Lung (tissue), 12 donors: ENCODE data around the gene PCDHGA1. TPM values are rescaled to one million over a fixed set of nuclear protein-coding genes. Genes with fewer than 3 reads are reported as not detected.

Source experiments
- ATAC-seq: fragments of 200-7000 bp; cut with Tn5 transposase; one replicate; pipeline ENCODE4 v1.9.1; 2020; ENCODE audit warnings: moderate number of reproducible peaks; ENCODE audit not compliant: insufficient read depth, low FRiP score
- DNase-seq, 3 donors: peaks; one replicate each; pipeline ENCODE4 v3.0.0-alpha.2; 2013 to 2017
- H3K27ac ChIP-seq, 2 donors: one replicate each; pipeline ENCODE4 v1.5.1; 2013; ENCODE audit warnings: mild to moderate bottlenecking in 2 of 2, moderate library complexity in 2 of 2, control low read depth in 1 of 2, inconsistent platforms in 1 of 2, low read depth in 1 of 2, low read length in 1 of 2
- H3K27me3 ChIP-seq, 3 donors: one replicate each; pipeline ENCODE4 v1.5.1; 2013; ENCODE audit warnings: low read length in 2 of 3; ENCODE audit not compliant: control insufficient read depth in 3 of 3, insufficient read depth in 3 of 3
- H3K36me3 ChIP-seq, 4 donors: one replicate each; pipeline ENCODE4 v1.5.1; 2013; ENCODE audit warnings: low read length in 4 of 4, mild to moderate bottlenecking in 1 of 4, moderate library complexity in 1 of 4; ENCODE audit not compliant: control insufficient read depth in 4 of 4, insufficient read depth in 4 of 4
- H3K4me1 ChIP-seq, 5 donors: one replicate each; pipeline ENCODE4 v1.5.1; 2013; ENCODE audit warnings: low read length in 5 of 5, mild to moderate bottlenecking in 2 of 5, moderate library complexity in 1 of 5; ENCODE audit not compliant: control insufficient read depth in 5 of 5, insufficient read depth in 5 of 5
- H3K4me3 ChIP-seq: one replicate; pipeline ENCODE4 v1.5.1; 2013; ENCODE audit warnings: mild to moderate bottlenecking, control low read depth, moderate library complexity
- H3K9ac ChIP-seq, 2 donors: one replicate each; pipeline ENCODE4 v1.5.1; 2013; ENCODE audit warnings: low read length in 2 of 2, control low read depth in 1 of 2; ENCODE audit not compliant: insufficient read depth in 1 of 2
- H3K9me3 ChIP-seq, 4 donors: one replicate each; pipeline ENCODE4 v1.5.1; 2013; ENCODE audit warnings: low read length in 3 of 4, mild to moderate bottlenecking in 1 of 4, moderate library complexity in 1 of 4; ENCODE audit not compliant: control insufficient read depth in 4 of 4, insufficient read depth in 3 of 4
- WGBS, 2 donors: extraction: QIAGEN DNeasy Blood & Tissue Kit; methylation state at CpG; one replicate each; pipeline ENCODE4 v1.1.7; 2013; 5-methylcytosine and 5-hydroxymethylcytosine counted together
- polyA plus RNA-seq, 2 donors: library from polyadenylated mRNA; stranded (reverse); fragments of 200-250 nt; gene quantifications; one replicate each; pipeline ENCODE4 v1.2.1, GENCODE V29; 2013
- total RNA-seq, 2 donors: library from RNA; depleted of rRNA in 1 of 2; stranded (reverse); fragments of >200 nt in 1 of 2; gene quantifications; one replicate each; pipeline ENCODE4 v1.2.1, GENCODE V29; 2014 to 2021
- TF ChIP-seq, protein P1 (sequence below): IDR thresholded peaks from 2 replicates; pipeline ENCODE4 v1.5.1; 2012; ENCODE audit warnings: mild to moderate bottlenecking; ENCODE audit errors: control extremely low read depth, extremely low read depth
- donor health status: control.
- donor health status: control.
- donor health status: Bipolar disorder and iron deficiency.
- donor health status: healthy.
- donor health status: DM: yes; HTN: yes; CAD: no.

PCDHGA1 gene
- total and polyA plus RNA-seq, 4 donors = 0.15 to 0.71 (median 0.36) TPM

DNA sequence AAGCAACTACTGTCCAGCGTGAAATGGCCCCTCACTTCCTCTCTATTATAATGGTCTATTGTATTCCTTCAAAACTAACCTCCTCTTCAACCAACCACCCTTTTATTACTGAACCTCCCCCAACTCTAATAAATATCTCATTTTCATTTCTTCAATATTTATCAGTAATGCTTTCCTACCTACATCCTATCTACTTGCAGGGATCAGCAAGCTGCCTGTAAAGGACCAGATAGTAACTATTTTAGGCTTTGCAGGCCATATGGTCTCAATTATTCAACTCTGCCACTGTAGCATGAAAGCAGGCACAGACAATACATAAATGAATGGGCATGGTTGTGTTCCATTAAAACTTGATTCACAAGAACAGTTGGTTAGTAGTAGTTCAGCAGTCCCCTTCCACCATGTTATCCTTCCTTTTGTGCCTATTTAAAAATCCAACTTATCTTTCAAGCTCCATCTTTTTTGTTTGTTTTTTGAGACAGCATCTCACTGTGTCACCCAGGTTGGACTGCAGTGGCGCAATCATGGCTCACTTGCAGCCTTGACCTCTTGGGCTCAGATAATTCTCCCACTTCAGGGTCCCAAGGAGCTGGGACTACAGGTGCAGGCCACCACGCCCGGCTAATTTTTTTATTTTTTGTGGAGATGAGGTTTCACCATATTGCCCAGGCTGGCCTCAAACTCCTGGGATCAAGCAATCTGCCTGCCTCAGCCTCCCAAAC, 204.3 kb downstream of the PCDHGA1 start:
- Histone ChIP-seq H3K4me1 (peaks cover 0 to 17% (median 9%) of the 10 kb centered on the region in 5 donors), H3K27me3 (no peaks in the 10 kb centered on the region), H3K9ac (no peak overlapping the region), H3K4me3 (no peak overlapping the region), H3K27ac (no peak overlapping the region), H3K36me3 (peaks cover 0 to 8% (median 6%) of the 10 kb centered on the region in 4 donors), H3K9me3 (no peaks in the 10 kb centered on the region)
- no peak for DNase-seq
- ATAC-seq = no peak
- 95% methylated on average over 4 of the region's 4 CpGs for whole genome bisulfite sequencing, 2 donors
- TF ChIP-seq, protein P1, sequence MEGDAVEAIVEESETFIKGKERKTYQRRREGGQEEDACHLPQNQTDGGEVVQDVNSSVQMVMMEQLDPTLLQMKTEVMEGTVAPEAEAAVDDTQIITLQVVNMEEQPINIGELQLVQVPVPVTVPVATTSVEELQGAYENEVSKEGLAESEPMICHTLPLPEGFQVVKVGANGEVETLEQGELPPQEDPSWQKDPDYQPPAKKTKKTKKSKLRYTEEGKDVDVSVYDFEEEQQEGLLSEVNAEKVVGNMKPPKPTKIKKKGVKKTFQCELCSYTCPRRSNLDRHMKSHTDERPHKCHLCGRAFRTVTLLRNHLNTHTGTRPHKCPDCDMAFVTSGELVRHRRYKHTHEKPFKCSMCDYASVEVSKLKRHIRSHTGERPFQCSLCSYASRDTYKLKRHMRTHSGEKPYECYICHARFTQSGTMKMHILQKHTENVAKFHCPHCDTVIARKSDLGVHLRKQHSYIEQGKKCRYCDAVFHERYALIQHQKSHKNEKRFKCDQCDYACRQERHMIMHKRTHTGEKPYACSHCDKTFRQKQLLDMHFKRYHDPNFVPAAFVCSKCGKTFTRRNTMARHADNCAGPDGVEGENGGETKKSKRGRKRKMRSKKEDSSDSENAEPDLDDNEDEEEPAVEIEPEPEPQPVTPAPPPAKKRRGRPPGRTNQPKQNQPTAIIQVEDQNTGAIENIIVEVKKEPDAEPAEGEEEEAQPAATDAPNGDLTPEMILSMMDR = no peak

DNA sequence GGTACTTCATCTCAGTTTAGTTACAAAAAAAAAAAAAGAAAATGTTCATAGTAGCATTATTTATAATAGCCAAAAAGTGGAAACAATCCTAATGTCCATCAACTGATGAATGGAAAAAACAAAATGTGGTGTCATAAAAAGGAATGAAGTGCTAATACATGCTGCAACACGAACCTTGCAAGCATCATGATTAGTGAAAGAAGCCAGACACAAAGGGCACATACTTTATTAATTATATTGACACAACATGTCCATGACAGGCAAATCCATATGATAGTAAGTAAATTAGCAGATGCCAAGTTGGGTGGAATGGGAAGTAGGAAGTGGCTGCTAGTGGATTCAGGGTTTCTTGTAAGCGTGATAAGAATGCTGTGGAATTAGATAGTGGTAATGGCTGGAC, 212.7 kb downstream of the PCDHGA1 start:
- TF ChIP-seq, protein P1 = no peak
- peaks cover 5 to 10% (median 7%) of the 10 kb centered on the region in 4 donors for H3K36me3 ChIP-seq
- H3K9me3 ChIP-seq = peaks cover 0 to 8% (median 4%) of the 10 kb centered on the region in 4 donors
- 93 to 95% methylated on average over 2 of the region's 2 CpGs for WGBS, 2 donors
- no peaks in the 10 kb centered on the region for H3K27me3 ChIP-seq
- ATAC-seq (no peak), DNase-seq (no peak)
- no peak overlapping the region for H3K9ac ChIP-seq
- no peak overlapping the region for H3K27ac ChIP-seq
- H3K4me3 ChIP-seq = no peak overlapping the region
- no peaks in the 10 kb centered on the region for H3K4me1 ChIP-seq

DNA sequence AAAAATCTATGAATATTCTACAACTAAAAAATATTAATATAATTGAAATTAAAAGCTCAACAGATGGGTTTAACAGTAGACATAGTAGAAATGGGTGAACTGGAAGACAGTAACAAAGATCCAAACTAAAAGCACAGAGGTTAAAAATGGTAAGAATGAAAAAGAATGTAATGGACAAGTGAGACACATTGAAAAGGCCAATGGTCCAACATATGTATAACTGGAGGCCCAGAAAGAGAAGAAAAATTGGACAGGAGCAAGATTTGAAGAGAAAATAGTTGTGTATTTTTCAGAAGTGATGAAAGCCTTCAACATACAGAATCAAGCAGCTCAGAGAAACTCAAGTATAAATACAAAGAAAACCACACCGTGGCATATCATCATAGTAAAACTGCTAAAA, 217.2 kb downstream of the PCDHGA1 start:
- ATAC-seq (no peak), DNase-seq (peak in 1 of 3 donors; percentile 51)
- H3K4me1 ChIP-seq = no peaks in the 10 kb centered on the region
- no peak overlapping the region for H3K4me3 ChIP-seq
- no peak overlapping the region for H3K27ac ChIP-seq
- no peaks in the 10 kb centered on the region for H3K27me3 ChIP-seq
- peaks cover 0 to 10% (median 4%) of the 10 kb centered on the region in 4 donors for H3K9me3 ChIP-seq
- TF ChIP-seq, protein P1 = no peak
- 92 to 100% methylated on average over 1 of the region's 1 CpG for WGBS, 2 donors
- peaks cover 7 to 16% (median 9%) of the 10 kb centered on the region in 4 donors for H3K36me3 ChIP-seq
- H3K9ac ChIP-seq = no peak overlapping the region
